GM10248 (cell line): ENCODE data around the gene ZDHHC5.
A peak's percentile ranks its signal among the peaks of the same experiment; 100 is the strongest.

Experiments used
- CTCF ChIA-PET: fragments of 300-600 bp; sonication (Branson Sonifier 250); formaldehyde crosslinking; extraction: SDS; loops from one replicate; lab custom pipeline; 2021; ENCODE audit warnings: antibody characterized with exemption; lab: Yijun Ruan, JAX
- POLR2A ChIA-PET: fragments of 350-650 bp; sonication (Branson Sonifier 250); formaldehyde crosslinking; extraction: SDS; loops from one replicate; lab custom pipeline; 2020; ENCODE audit warnings: antibody characterized with exemption; lab: Yijun Ruan, JAX
- DNase-seq: peaks from one replicate; pipeline ENCODE4 v3.0.0; 2012; ENCODE audit errors: extremely low spot score
- TF ChIP-seq, protein P1 (sequence below): IDR thresholded peaks from 2 replicates; pipeline ENCODE4 v1.5.1; 2012; ENCODE audit warnings: mild to moderate bottlenecking, low read depth; ENCODE audit errors: extremely low read depth, missing control alignments, control extremely low read depth

The ZDHHC5 gene, protein sequence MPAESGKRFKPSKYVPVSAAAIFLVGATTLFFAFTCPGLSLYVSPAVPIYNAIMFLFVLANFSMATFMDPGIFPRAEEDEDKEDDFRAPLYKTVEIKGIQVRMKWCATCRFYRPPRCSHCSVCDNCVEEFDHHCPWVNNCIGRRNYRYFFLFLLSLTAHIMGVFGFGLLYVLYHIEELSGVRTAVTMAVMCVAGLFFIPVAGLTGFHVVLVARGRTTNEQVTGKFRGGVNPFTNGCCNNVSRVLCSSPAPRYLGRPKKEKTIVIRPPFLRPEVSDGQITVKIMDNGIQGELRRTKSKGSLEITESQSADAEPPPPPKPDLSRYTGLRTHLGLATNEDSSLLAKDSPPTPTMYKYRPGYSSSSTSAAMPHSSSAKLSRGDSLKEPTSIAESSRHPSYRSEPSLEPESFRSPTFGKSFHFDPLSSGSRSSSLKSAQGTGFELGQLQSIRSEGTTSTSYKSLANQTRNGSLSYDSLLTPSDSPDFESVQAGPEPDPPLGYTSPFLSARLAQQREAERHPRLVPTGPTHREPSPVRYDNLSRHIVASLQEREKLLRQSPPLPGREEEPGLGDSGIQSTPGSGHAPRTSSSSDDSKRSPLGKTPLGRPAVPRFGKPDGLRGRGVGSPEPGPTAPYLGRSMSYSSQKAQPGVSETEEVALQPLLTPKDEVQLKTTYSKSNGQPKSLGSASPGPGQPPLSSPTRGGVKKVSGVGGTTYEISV

DNA sequence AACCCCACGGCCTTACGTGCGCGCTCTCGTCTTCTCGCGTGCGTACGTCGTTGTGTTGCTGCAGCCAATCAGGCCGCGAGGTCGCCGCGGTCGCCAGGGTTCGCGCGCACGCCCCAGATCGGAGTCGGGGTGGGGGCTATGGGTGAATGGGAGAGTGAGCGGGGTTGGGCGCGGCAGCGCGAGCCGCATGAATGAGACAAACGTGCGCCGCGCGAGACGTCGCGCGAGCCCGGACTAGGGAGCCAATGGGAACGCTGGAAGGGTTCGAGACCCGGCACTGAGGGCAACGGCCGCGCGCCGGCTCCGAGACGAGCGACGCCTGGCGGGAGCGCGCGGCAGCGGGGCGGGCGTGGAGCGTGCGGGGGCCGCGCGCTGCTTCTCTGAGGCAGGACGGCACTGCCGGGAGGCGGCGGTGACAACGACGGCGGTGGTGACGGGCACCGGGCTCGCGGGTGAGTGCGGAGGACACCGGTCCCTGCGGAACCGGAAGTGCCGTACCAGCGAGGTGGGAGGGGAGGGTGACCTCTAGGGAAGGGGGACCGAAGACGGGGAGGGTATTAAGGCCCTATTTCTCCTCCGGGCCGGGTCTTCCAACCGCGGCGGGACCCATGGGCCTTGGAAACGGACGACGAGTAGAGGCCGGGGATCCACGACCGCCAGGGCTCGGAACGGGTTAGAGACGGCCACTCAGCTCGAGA, at the start of gene ZDHHC5:
Gene ZDHHC5 (plus strand): TSS at position 379 of the 698 bp plus-strand sequence. CDS start 4,977 bp downstream, outside the sequence.
- DNase-seq, result peak; percentile 97
- TF ChIP-seq, protein P1, sequence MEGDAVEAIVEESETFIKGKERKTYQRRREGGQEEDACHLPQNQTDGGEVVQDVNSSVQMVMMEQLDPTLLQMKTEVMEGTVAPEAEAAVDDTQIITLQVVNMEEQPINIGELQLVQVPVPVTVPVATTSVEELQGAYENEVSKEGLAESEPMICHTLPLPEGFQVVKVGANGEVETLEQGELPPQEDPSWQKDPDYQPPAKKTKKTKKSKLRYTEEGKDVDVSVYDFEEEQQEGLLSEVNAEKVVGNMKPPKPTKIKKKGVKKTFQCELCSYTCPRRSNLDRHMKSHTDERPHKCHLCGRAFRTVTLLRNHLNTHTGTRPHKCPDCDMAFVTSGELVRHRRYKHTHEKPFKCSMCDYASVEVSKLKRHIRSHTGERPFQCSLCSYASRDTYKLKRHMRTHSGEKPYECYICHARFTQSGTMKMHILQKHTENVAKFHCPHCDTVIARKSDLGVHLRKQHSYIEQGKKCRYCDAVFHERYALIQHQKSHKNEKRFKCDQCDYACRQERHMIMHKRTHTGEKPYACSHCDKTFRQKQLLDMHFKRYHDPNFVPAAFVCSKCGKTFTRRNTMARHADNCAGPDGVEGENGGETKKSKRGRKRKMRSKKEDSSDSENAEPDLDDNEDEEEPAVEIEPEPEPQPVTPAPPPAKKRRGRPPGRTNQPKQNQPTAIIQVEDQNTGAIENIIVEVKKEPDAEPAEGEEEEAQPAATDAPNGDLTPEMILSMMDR, result peak; percentile 41
- ChIA-PET CTCF (interaction anchor here (1.3 to 3.7 kb wide), 2 partner anchors 24 to 37 kb away, joined by 3 to 14 read pairs; no protein-coding TSS in a partner anchor), POLR2A (interaction anchor here (0.7 kb wide), 1 partner anchor 10 kb away, joined by 10 read pairs; the partner anchor contains the start of gene CLP1)

DNA sequence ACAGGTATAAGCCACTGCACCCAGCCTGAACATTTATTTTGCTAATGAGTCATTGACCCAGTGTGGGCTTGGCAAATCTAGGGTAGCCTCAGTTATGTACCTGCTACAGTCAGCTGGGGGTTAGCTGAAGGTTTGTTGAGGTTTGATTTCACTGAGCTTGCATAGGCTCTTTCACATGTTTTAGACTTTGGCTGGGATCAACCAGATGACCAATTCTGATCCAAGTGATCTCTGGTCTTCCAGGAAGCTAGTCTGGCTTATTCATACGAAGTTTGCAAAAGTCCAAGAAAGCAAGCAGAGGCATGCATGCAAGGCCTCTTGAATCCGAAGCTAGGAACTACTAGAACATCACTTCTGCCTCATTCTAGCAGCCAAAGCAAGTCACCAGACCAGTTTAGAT, 49.5 kb upstream of the ZDHHC5 start:
- ChIA-PET POLR2A (no interaction called here), CTCF (interaction anchor here (0.7 to 1.9 kb wide), 4 partner anchors 9 to 50 kb away, joined by 3 to 6 read pairs (median 4); partner anchors contain the start of gene UBE2L6)
- TF ChIP-seq, protein P1, result no peak
- no peak for DNase-seq

DNA sequence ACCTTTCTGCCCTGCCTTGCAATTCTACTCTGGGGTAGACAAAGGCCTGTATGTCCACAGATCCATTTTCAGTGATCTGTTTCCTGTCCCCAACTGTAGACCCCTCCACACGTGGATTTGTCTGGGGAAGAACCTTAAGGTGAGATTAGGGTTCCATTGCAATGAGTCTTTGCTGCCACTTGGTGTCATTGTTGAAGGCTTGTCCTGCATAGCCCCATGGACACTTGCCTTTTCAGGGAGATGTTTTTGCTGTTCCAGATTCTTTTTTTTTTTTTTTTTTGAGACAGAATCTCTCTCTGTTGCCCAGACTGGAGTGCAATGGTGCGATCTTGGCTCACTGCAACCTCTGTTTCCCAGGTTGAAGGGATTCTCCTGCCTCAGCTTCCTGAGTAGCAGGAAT, 48.6 kb upstream of the ZDHHC5 start:
- ChIA-PET POLR2A (interaction anchor here (0.7 kb wide), 1 partner anchor 59 kb away, joined by 3 read pairs; no protein-coding TSS in a partner anchor), CTCF (no interaction called here)
- TF ChIP-seq, protein P1, result no peak
- no peak for DNase-seq

GRCh38 chr11:57620467-57620866, 47.4 kb upstream of the ZDHHC5 start:
- TF ChIP-seq, protein P1, result no peak
- no peak for DNase-seq
- ChIA-PET CTCF (interaction anchor here (0.8 to 1.3 kb wide), 2 partner anchors 12 to 21 kb away, joined by 3 read pairs; no protein-coding TSS in a partner anchor), POLR2A (no interaction called here)

GRCh38 chr11:57622263-57622662, 45.7 kb upstream of the ZDHHC5 start:
- no peak for DNase-seq
- TF ChIP-seq, protein P1, result no peak
- CTCF ChIA-PET, result interaction anchor here (1.3 to 2.0 kb wide), 4 partner anchors 12 to 54 kb away, joined by 3 to 7 read pairs (median 4); partner anchors contain the start of gene UBE2L6
- POLR2A ChIA-PET, result no interaction called here
